H1 (cell line): ENCODE results near the gene LPGAT1. TPM values are rescaled to one million over a fixed set of nuclear protein-coding genes. Genes with fewer than 3 reads are reported as not detected.

Experiments used
- CTCF ChIA-PET: fragments of 300-600 bp; sonication (Branson Sonifier 250); formaldehyde crosslinking; loops from one replicate; lab custom pipeline; 2021; ENCODE audit not compliant: partially characterized antibody; lab: Charles Lee
- POLR2A ChIA-PET: fragments of 300-600 bp; sonication (Branson Sonifier 250); formaldehyde crosslinking; loops from one replicate; lab custom pipeline; 2021; ENCODE audit warnings: inconsistent platforms; ENCODE audit not compliant: partially characterized antibody; lab: Charles Lee
- DNase-seq, 2 experiments: peaks; one replicate each; pipeline versions ENCODE4 v3.0.0 to v3.0.0-alpha.2; 2010 to 2022; ENCODE audit warnings: low spot score in 2 of 2, low read depth in 1 of 2, mixed read lengths in 1 of 2
- FAIRE-seq: peaks from 2 replicates; lab custom pipeline; 2011; peaks lifted over from hg19 to GRCh38; lab: Jason Lieb, UNC
- H2AFZ ChIP-seq: 2 replicates; pipeline ENCODE4 v1.8.1; 2012; ENCODE audit warnings: low read length, inconsistent platforms
- H2AK5ac ChIP-seq: 2 replicates; pipeline ENCODE4 v1.6.1; 2013; ENCODE audit warnings: low read depth, low read length
- H2BK120ac ChIP-seq: replicated peaks from 2 replicates; pipeline ENCODE3; 2013; ENCODE audit warnings: low read depth, low read length, inconsistent platforms
- H2BK12ac ChIP-seq: 2 replicates; pipeline ENCODE4 v1.6.1; 2013; ENCODE audit warnings: low read depth, low read length
- H2BK15ac ChIP-seq: 2 replicates; pipeline ENCODE4 v1.6.1; 2013; ENCODE audit warnings: low read length
- H2BK20ac ChIP-seq: 2 replicates; pipeline ENCODE4 v1.6.1; 2013; ENCODE audit warnings: low read length
- H2BK5ac ChIP-seq: 2 replicates; pipeline ENCODE4 v1.6.1; 2013; ENCODE audit warnings: low read depth, low read length
- H3K14ac ChIP-seq: 2 replicates; pipeline ENCODE4 v1.6.1; 2013; ENCODE audit warnings: inconsistent platforms; ENCODE audit not compliant: insufficient read length
- H3K18ac ChIP-seq: 2 replicates; pipeline ENCODE4 v1.6.1; 2013; ENCODE audit warnings: low read length; ENCODE audit errors: extremely low read depth
- H3K23ac ChIP-seq: 2 replicates; pipeline ENCODE4 v1.6.1; 2013; ENCODE audit warnings: inconsistent platforms; ENCODE audit not compliant: insufficient read length
- H3K23me2 ChIP-seq: 2 replicates; pipeline ENCODE4 v1.6.1; 2013; ENCODE audit warnings: low read depth, low read length
- H3K27ac ChIP-seq: 2 replicates; pipeline ENCODE4 v1.6.1; 2011; ENCODE audit warnings: low read depth, low read length, inconsistent platforms
- H3K27me3 ChIP-seq, 4 experiments: replicated peaks in 1 of 4; 1 replicate in 1 of 4; 2 replicates in 3 of 4; pipeline versions ENCODE4 v1.6.1 to v1.8.1; 2011 to 2013; ENCODE audit warnings: low read length in 3 of 4, mild to moderate bottlenecking in 3 of 4, inconsistent platforms in 2 of 4, mixed read lengths in 2 of 4, moderate library complexity in 1 of 4; ENCODE audit not compliant: control insufficient read depth in 3 of 4, insufficient read depth in 3 of 4; ENCODE audit errors: extremely low read depth in 1 of 4
- H3K36me3 ChIP-seq, 4 experiments: 2 replicates each; pipeline versions ENCODE4 v1.6.1 to v1.8.1; 2011 to 2013; ENCODE audit warnings: mild to moderate bottlenecking in 4 of 4, low read length in 3 of 4, moderate library complexity in 2 of 4, control low read depth in 1 of 4, inconsistent platforms in 1 of 4; ENCODE audit not compliant: insufficient read depth in 4 of 4, control insufficient read depth in 2 of 4
- H3K4ac ChIP-seq: replicated peaks from 2 replicates; pipeline ENCODE3; 2013; ENCODE audit warnings: low read length, low read depth, mixed read lengths, inconsistent platforms; ENCODE audit not compliant: insufficient read length
- H3K4me1 ChIP-seq, 4 experiments: replicated peaks in 1 of 4; 1 replicate in 1 of 4; 2 replicates in 3 of 4; pipeline versions ENCODE4 v1.6.1 to v1.8.1; 2011 to 2013; ENCODE audit warnings: low read length in 3 of 4, inconsistent platforms in 2 of 4, mixed read lengths in 1 of 4; ENCODE audit not compliant: insufficient read depth in 4 of 4, control insufficient read depth in 3 of 4
- H3K4me2 ChIP-seq, 2 experiments: 2 replicates each; pipeline versions ENCODE4 v1.6.1 to v1.8.1; 2011 to 2013; ENCODE audit warnings: low read depth in 2 of 2, low read length in 2 of 2, control low read depth in 1 of 2, inconsistent platforms in 1 of 2, mild to moderate bottlenecking in 1 of 2; ENCODE audit not compliant: insufficient read depth in 1 of 2
- H3K4me3 ChIP-seq, 4 experiments: fragments of 200-600, 300-600 bp in 1 of 4; sonication (generic), shearing (Covaris generic), sonication (Bioruptor Twin) in 1 of 4; 2 replicates each; pipeline versions ENCODE4 v1.5.1 to v1.8.1; 2011 to 2016; ENCODE audit warnings: low read length in 4 of 4, low read depth in 3 of 4, control low read depth in 2 of 4, inconsistent platforms in 2 of 4, mild to moderate bottlenecking in 2 of 4, mixed read lengths in 1 of 4, moderate library complexity in 1 of 4; ENCODE audit not compliant: insufficient read depth in 2 of 4; ENCODE audit errors: extremely low read depth in 1 of 4
- H3K56ac ChIP-seq: replicated peaks from 2 replicates; pipeline ENCODE3; 2013; ENCODE audit warnings: low read depth, mild to moderate bottlenecking, mixed read lengths, low read length, inconsistent platforms; ENCODE audit not compliant: insufficient read length
- H3K79me1 ChIP-seq: 2 replicates; pipeline ENCODE4 v1.6.1; 2013; ENCODE audit warnings: low read depth, low read length, control low read depth
- H3K79me2 ChIP-seq, 2 experiments: 2 replicates each; pipeline versions ENCODE4 v1.6.1 to v1.8.1; 2012 to 2013; ENCODE audit warnings: low read length in 2 of 2, mild to moderate bottlenecking in 2 of 2, inconsistent platforms in 1 of 2; ENCODE audit not compliant: insufficient read depth in 2 of 2, control insufficient read depth in 1 of 2
- H3K9ac ChIP-seq, 4 experiments: replicated peaks in 1 of 4; 1 replicate in 1 of 4; 2 replicates in 3 of 4; pipeline versions ENCODE4 v1.6.1 to v1.8.1; 2011 to 2013; ENCODE audit warnings: low read depth in 3 of 4, low read length in 3 of 4, control low read depth in 2 of 4, mild to moderate bottlenecking in 2 of 4, moderate library complexity in 2 of 4, inconsistent platforms in 1 of 4; ENCODE audit errors: extremely low read depth in 1 of 4
- H3K9me3 ChIP-seq, 2 experiments: 2 replicates each; pipeline versions ENCODE4 v1.6.1 to v1.8.1; 2012 to 2013; ENCODE audit warnings: mild to moderate bottlenecking in 2 of 2, moderate library complexity in 2 of 2, control low read depth in 1 of 2, inconsistent platforms in 1 of 2, low read depth in 1 of 2, low read length in 1 of 2, mixed read lengths in 1 of 2; ENCODE audit not compliant: insufficient read depth in 2 of 2
- H4K20me1 ChIP-seq, 2 experiments: replicated peaks in 1 of 2; 2 replicates each; pipeline versions ENCODE3 to v1.8.1; 2011 to 2013; ENCODE audit warnings: inconsistent platforms in 2 of 2, low read length in 2 of 2, mild to moderate bottlenecking in 1 of 2; ENCODE audit not compliant: insufficient read depth in 2 of 2, control insufficient read depth in 1 of 2
- H4K5ac ChIP-seq: 2 replicates; pipeline ENCODE4 v1.6.1; 2013; ENCODE audit warnings: low read length, low read depth, mixed read lengths, inconsistent platforms; ENCODE audit not compliant: insufficient read length
- H4K8ac ChIP-seq: 2 replicates; pipeline ENCODE4 v1.8.0; 2013; ENCODE audit warnings: mild to moderate bottlenecking, moderate library complexity, low read length, inconsistent platforms; ENCODE audit not compliant: insufficient read depth; ENCODE audit errors: extremely low read depth
- H4K91ac ChIP-seq: replicated peaks from 2 replicates; pipeline ENCODE3; 2013; ENCODE audit warnings: low read length, mixed read lengths, inconsistent platforms; ENCODE audit not compliant: insufficient read length
- CHD1 ChIP-seq: IDR thresholded peaks from 2 replicates; pipeline ENCODE4 v1.6.1; 2012; ENCODE audit warnings: low read depth, low read length, improper control_type of control experiment
- CHD2 ChIP-seq: IDR thresholded peaks from 2 replicates; pipeline ENCODE4 v1.6.1; 2012; ENCODE audit warnings: low read length, improper control_type of control experiment
- EP300 ChIP-seq, 2 experiments: IDR thresholded peaks; 1 replicate in 1 of 2; 2 replicates in 1 of 2; pipeline ENCODE4 v1.6.1; 2011 to 2012; ENCODE audit warnings: low read depth in 2 of 2, low read length in 2 of 2, mild to moderate bottlenecking in 2 of 2, borderline replicate concordance in 1 of 2, inconsistent platforms in 1 of 2, moderate library complexity in 1 of 2
- HDAC6 ChIP-seq: IDR thresholded peaks from one replicate; pipeline ENCODE4 v1.7.1; 2012; ENCODE audit warnings: low read depth, mild to moderate bottlenecking, inconsistent platforms, low read length, moderate library complexity
- JUN ChIP-seq: IDR thresholded peaks from 2 replicates; pipeline ENCODE4 v1.6.1; 2011; ENCODE audit warnings: low read depth, mild to moderate bottlenecking, improper control_type of control experiment, low read length
- MAX ChIP-seq: IDR thresholded peaks from 2 replicates; pipeline ENCODE4 v1.6.1; 2012; ENCODE audit warnings: inconsistent platforms
- NANOG ChIP-seq: IDR thresholded peaks from 2 replicates; pipeline ENCODE4 v1.6.1; 2011; ENCODE audit warnings: low read length, low read depth, mild to moderate bottlenecking, inconsistent platforms; ENCODE audit not compliant: insufficient read depth, poor library complexity, severe bottlenecking
- POLR2A ChIP-seq, 2 experiments: IDR thresholded peaks; 1 replicate in 1 of 2; 2 replicates in 1 of 2; pipeline ENCODE4 v1.6.1; 2011; ENCODE audit warnings: low read depth in 2 of 2, low read length in 2 of 2, mild to moderate bottlenecking in 2 of 2; ENCODE audit errors: control extremely low read depth in 1 of 2
- RXRA ChIP-seq: IDR thresholded peaks from 2 replicates; pipeline ENCODE4 v1.6.1; 2011; ENCODE audit warnings: low read depth, mild to moderate bottlenecking, low read length, moderate library complexity; ENCODE audit not compliant: insufficient read depth
- SIRT6 ChIP-seq: IDR thresholded peaks from one replicate; pipeline ENCODE4 v1.7.1; 2012; ENCODE audit warnings: low read length, inconsistent platforms
- SIX5 ChIP-seq: IDR thresholded peaks from 2 replicates; pipeline ENCODE4 v1.6.1; 2011; ENCODE audit warnings: mild to moderate bottlenecking, low read depth, low read length
- SRF ChIP-seq: IDR thresholded peaks from 2 replicates; pipeline ENCODE4 v1.6.1; 2011; ENCODE audit warnings: mild to moderate bottlenecking, low read depth, low read length, moderate library complexity
- ZNF274 ChIP-seq: IDR thresholded peaks from 2 replicates; pipeline ENCODE4 v1.7.0; 2012; ENCODE audit warnings: low read length, borderline replicate concordance; ENCODE audit errors: extremely low read depth
- WGBS, 2 experiments: shearing (Covaris generic) in 1 of 2; methylation state at CpG; one replicate each; pipeline versions ENCODE4 v1.1.6 to v1.1.7; 2013 to 2015; ENCODE audit warnings: low lambda C conversion rate in 2 of 2, mixed read lengths in 2 of 2, inconsistent platforms in 1 of 2, low coverage in 1 of 2, missing lambda C conversion rate in 1 of 2; ENCODE audit not compliant: insufficient replicate concordance in 2 of 2, insufficient coverage in 1 of 2, insufficient read length in 1 of 2; ENCODE audit errors: extremely low coverage in 1 of 2, missing lambda C conversion rate in 1 of 2; 5-methylcytosine and 5-hydroxymethylcytosine counted together
- polyA plus RNA-seq, 7 experiments: library from polyadenylated mRNA; depleted of rRNA in 3 of 7; stranded (reverse) in 5 of 7; unstranded in 2 of 7; fragments of >200 nt in 5 of 7; fragments of 200-250 nt in 2 of 7; gene quantifications; 1 replicate in 5 of 7; 2 replicates in 1 of 7; 4 replicates in 1 of 7; pipeline versions ENCODE4 v1.2.1 to v1.2.3, GENCODE V29; 2011 to 2013; ENCODE audit warnings: missing spikeins in 2 of 7, mixed read lengths in 2 of 7
- total RNA-seq: library from RNA; stranded (reverse); fragmentation: NEBNext Ultra II Directional; extraction: Animal tissue kit (Norgen Biotek cat#: 25700); gene quantifications from 2 replicates; pipeline ENCODE4 v1.2.1, GENCODE V29; 2021

Gene LPGAT1
- total and polyA plus RNA-seq, 2 of the 8 experiments (the other 6 are each of a cell fraction or from before 2014, with no cell fraction given): 2.3 to 13.5 TPM

- no peak overlapping the region for H2BK20ac ChIP-seq
- no peak overlapping the region for H3K18ac ChIP-seq
- H2BK120ac ChIP-seq: no peak overlapping the region
- H2BK15ac ChIP-seq: no peak overlapping the region
- peaks cover 0 to 12% (median 6%) of the 10 kb centered on the region in 4 experiments; a peak in 5 of 7 replicates for H3K27me3 ChIP-seq
- ChIA-PET CTCF (interaction anchor here (0.6 to 3.6 kb wide), 13 partner anchors 9 to 216 kb away, joined by 3 to 15 read pairs (median 3); no protein-coding TSS in a partner anchor), POLR2A (interaction anchor here (0.5 to 1.8 kb wide), 5 partner anchors 9 to 876 kb away, joined by 3 to 6 read pairs (median 3); no protein-coding TSS in a partner anchor)
- H2BK5ac ChIP-seq: no peak overlapping the region
- H3K14ac ChIP-seq: no peak overlapping the region
- no peak overlapping the region for H3K4ac ChIP-seq
- H3K79me1 ChIP-seq: no peaks in the 10 kb centered on the region
- no peaks in the 10 kb centered on the region; a peak in 1 of 8 replicates for H3K36me3 ChIP-seq
- peak overlapping the region; percentile 47 to 74 (median 57) for H3K4me3 ChIP-seq
- H3K79me2 ChIP-seq: no peaks in the 10 kb centered on the region
- no peak overlapping the region for H3K23ac ChIP-seq
- peak overlapping the region in 1 of 4 experiments; percentile 44; a peak in 1 of 7 replicates for H3K9ac ChIP-seq
- H4K20me1 ChIP-seq: no peaks in the 10 kb centered on the region
- peak in 1 of 2 experiments; percentile 58 for DNase-seq
- H2AFZ ChIP-seq: peak overlapping the region; percentile 76; the same call in 1 of the 2 replicates
- no peak overlapping the region for H3K56ac ChIP-seq
- H4K91ac ChIP-seq: no peak overlapping the region
- H3K27ac ChIP-seq: no peak overlapping the region
- H3K23me2 ChIP-seq: peaks cover 7% of the 10 kb centered on the region
- no peak for FAIRE-seq
- H3K4me2 ChIP-seq: peak overlapping the region; percentile 76 to 92
- H4K8ac ChIP-seq: no peak overlapping the region
- H3K4me1 ChIP-seq: peaks cover 0 to 7% (median 3%) of the 10 kb centered on the region in 4 experiments; a peak in 5 of 7 replicates
- no peaks in the 10 kb centered on the region for H3K9me3 ChIP-seq
- H4K5ac ChIP-seq: no peak overlapping the region
- H2BK12ac ChIP-seq: no peak overlapping the region
- 5% methylated on average over 22 of the region's 22 CpGs; no CpG with 5 or more reads in 1 of the 2 experiments for WGBS, 2 experiments
- no peak overlapping the region for H2AK5ac ChIP-seq
- no peak for TF ChIP-seq SIRT6
- TF ChIP-seq JUN: no peak
- TF ChIP-seq ZNF274: no peak
- TF ChIP-seq EP300 (IDR thresholded peaks at IDR 0.05; ENCODE audit: borderline replicate concordance in 1 of 2, low read depth in 2 of 2, low read length in 2 of 2): no peak
- TF ChIP-seq SIX5: no peak
- no peak for TF ChIP-seq NANOG
- no peak for TF ChIP-seq RXRA
- no peak for TF ChIP-seq CHD2
- TF ChIP-seq HDAC6: no peak
- no peak for TF ChIP-seq CHD1
- TF ChIP-seq POLR2A (IDR thresholded peaks at IDR 0.05; ENCODE audit: control extremely low read depth in 1 of 2, low read depth in 2 of 2, low read length in 2 of 2): no peak
- no peak for TF ChIP-seq SRF
- 0 out of 2 replicates have a peak, but pooled peaks have one; percentile 39 for TF ChIP-seq MAX
Measured at GRCh38 chr1:211829343-211830054, 1.1 kb downstream of the LPGAT1 start.
